ENCODE data around the gene UCP2. TPM values are rescaled to one million over a fixed set of nuclear protein-coding genes. Genes with fewer than 3 reads are reported as not detected.

UCP2 gene
- total RNA-seq, 1 donor, result 1.5 TPM

DNA sequence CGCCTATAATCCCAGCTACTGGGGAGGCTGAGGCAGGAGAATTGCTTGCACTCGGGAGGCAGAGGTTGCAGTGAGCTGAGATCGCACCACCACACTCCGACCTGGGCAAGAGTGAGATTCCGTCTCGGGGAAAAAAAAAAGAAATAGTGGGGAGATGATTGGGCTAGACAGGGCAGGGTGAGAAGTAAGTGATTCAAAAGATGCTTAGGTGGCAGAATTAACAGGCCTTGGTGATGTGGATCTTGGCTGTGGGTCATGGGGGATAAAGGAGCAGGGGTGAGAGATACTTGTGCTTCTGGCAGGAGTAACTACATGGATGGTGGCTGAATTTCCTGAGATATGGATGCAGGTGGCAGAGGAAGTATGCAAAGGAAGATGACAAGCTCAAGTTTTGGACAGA is 39.4 kb upstream of the UCP2 start:
- H3K4me3 ChIP-seq (ENCODE audit: low read depth, low read length), result no peak overlapping the region
- DNase-seq (ENCODE audit: low read depth), result no peak
- TF ChIP-seq, protein P1, sequence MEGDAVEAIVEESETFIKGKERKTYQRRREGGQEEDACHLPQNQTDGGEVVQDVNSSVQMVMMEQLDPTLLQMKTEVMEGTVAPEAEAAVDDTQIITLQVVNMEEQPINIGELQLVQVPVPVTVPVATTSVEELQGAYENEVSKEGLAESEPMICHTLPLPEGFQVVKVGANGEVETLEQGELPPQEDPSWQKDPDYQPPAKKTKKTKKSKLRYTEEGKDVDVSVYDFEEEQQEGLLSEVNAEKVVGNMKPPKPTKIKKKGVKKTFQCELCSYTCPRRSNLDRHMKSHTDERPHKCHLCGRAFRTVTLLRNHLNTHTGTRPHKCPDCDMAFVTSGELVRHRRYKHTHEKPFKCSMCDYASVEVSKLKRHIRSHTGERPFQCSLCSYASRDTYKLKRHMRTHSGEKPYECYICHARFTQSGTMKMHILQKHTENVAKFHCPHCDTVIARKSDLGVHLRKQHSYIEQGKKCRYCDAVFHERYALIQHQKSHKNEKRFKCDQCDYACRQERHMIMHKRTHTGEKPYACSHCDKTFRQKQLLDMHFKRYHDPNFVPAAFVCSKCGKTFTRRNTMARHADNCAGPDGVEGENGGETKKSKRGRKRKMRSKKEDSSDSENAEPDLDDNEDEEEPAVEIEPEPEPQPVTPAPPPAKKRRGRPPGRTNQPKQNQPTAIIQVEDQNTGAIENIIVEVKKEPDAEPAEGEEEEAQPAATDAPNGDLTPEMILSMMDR (IDR thresholded peaks at IDR 0.05; ENCODE audit: insufficient read depth, low read length), result no peak

DNA sequence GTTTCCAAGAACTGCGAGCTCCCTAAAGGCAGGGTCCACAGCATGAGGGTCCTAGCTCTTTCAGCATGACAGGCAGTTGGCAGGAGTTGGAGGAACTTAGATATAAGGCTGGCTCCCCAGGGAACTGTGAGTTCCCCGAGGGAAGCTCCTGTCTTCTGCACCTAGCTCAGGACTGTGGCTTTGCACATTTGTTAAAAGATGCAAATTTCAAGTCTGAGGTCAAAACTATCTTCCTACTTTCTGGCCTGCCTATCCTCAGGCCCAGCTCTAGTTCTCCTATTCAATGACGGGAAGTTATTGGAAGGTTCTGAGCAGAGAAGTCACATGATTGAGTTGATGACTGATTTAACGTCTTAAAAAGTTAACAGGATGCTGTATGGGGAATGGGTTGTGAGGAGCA is 37.9 kb upstream of the UCP2 start:
- TF ChIP-seq, protein P1 (IDR thresholded peaks at IDR 0.05; ENCODE audit: insufficient read depth, low read length), result no peak
- H3K4me3 ChIP-seq (ENCODE audit: low read depth, low read length), result no peak overlapping the region
- no peak for DNase-seq (ENCODE audit: low read depth)

DNA sequence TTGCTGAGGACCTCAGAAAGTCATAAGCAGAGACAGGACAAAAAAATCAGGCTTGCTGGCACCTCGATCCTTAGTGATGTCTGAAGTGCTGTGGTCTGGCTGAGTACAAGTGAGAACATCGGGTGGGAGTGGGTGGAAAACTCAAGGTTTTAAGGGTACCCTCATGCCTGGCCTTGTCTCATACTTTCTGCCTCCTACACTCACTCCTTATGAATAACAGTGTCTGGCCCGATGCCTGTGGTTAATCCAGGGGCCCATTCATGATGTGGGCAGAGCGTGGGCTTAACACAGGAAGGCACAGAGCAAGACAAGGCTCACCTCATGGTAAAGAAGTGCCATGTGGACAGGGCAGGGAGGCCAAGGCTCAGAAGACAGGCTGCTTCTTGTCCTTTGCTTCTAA is 37.2 kb upstream of the UCP2 start:
- TF ChIP-seq, protein P1 (IDR thresholded peaks at IDR 0.05; ENCODE audit: insufficient read depth, low read length), result no peak
- DNase-seq (ENCODE audit: low read depth), result no peak
- H3K4me3 ChIP-seq (ENCODE audit: low read depth, low read length), result no peak overlapping the region

DNA sequence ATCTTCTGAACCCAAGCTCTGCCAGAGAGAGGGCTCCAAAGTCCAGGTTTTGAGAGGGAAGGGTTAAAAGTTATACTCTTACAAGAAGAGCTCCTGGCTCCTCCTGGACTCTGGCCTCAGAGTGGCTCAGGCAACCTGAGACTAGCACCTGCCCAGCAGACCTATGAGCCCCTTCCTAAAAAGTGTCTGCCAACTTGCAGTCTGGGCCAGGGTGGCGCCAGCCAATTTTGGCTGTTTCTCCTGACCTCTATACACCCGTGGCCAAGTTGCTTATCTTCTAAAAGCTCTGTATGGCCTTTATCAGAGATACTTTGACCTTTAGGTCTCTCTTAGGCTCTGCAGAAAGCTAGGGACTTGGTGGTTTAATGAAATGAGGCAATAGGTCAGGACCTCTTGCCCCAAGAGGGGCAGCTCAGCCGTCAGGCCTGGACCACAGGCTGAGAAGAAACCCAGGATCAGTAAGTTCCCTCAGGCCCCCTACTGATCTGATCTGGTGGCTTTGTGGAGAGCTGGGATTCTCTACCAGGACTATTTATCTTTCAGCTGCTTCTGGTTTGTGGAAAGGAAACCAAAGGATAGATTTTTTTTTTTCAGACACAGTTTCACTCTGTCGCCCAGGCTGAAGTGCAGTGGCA is 36.6 kb upstream of the UCP2 start:
- H3K4me3 ChIP-seq (ENCODE audit: low read depth, low read length), result no peak overlapping the region
- DNase-seq (ENCODE audit: low read depth), result no peak
- TF ChIP-seq, protein P1 (IDR thresholded peaks at IDR 0.05; ENCODE audit: insufficient read depth, low read length), result no peak

DNA sequence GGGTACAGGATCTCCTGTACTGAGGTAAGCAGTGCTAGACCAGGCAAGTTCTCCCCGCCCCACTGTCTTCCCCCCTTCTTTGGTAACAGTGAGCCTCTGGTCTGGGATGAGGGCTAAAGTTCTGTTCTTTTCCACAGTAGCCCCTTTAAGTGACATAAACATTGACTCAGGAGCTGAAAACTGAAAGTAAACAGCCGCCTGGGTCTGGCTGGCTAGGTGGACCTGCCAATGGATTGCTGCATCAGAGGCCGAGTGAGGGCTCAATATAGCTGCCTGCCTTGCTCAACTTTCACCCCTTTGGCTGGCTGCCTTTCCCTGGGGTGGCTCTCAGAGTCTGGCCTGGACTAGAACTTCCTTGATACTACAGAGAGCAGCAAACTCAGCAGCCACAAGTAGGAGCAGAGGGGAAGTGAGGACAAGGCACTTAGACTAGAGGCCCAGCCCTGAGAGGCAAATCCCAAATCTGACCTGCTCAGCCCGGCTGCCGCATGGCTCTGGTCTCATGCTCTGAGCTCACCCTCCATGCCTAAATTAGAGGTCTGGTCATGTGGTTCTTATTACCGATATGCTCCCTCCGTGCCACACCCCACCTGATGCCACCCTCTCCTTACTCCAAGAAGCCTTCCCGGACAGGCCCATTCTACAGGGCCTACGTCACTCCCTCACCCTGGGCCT is 35.8 kb upstream of the UCP2 start:
- H3K4me3 ChIP-seq (ENCODE audit: low read depth, low read length), result no peak overlapping the region
- DNase-seq (ENCODE audit: low read depth), result peak; percentile 91
- TF ChIP-seq, protein P1 (IDR thresholded peaks at IDR 0.05; ENCODE audit: insufficient read depth, low read length), result no peak

DNA sequence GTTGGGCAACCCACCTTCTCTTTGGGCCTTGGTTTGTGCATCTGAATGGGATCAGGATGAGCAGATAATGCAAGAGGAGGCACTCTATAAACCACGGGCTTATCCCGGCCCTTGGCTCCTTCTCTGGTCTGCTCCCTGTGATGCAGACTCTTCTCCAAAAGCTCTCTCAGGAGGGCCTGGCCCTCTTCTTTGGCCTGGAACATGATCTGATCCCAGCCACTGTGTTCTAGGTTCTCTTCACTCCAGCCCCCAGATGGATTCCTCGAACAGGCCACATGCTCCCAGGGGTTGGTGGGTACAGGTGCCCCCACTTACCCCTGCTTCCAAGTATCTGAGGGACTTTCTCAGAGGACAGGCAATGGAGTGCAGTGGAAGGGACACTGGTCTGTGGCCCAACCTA is 35.0 kb upstream of the UCP2 start:
- TF ChIP-seq, protein P1 (IDR thresholded peaks at IDR 0.05; ENCODE audit: insufficient read depth, low read length), result no peak
- no peak for DNase-seq (ENCODE audit: low read depth)
- no peak overlapping the region for H3K4me3 ChIP-seq (ENCODE audit: low read depth, low read length)

All from fibroblast of the aortic adventitia (primary cell).